ENCODE results near the gene DCAF6.
"Not testable (repeated sequence)": the region's sequence is repeated elsewhere in the genome, so short reads cannot be mapped to it uniquely, and the experiment has no call there.

Gene DCAF6

GRCh38 chr1:167936068-167936929, at the start of gene DCAF6:
Gene DCAF6, plus strand, starts transcription at chr1:167936683. Its CDS starts 229 bp downstream, at chr1:167936912.
- in situ Hi-C loops (cut with HindIII; ENCODE audit: low pct_unique_long_range_greater_than_20kb, low sequenced_read_pairs), result no loop called here
- DNase-seq (ENCODE audit: low read depth in 1 of 2, low spot score in 1 of 2), result peak; percentile 98 to 99
- no peak for TF ChIP-seq JUND (IDR thresholded peaks at IDR 0.05; ENCODE audit: low read depth)

DNA sequence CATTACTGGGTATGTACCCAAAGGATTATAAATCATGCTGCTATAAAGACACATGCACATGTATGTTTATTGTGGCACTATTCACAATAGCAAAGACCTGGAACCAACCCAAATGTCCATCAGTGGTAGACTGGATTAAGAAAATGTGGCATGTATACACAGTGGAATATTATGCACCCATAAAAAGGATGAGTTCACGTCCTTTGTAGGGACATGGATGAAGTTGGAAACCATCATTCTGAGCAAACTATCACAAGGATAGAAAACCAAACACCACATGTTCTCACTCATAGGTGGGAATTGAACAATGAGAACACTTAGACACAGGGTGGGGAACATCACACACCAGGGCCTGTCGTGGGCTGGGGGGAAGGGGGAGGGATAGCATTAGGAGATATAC, 49.3 kb upstream of the DCAF6 start:
- in situ Hi-C loops (cut with HindIII; ENCODE audit: low pct_unique_long_range_greater_than_20kb, low sequenced_read_pairs); DNase-seq (ENCODE audit: low read depth in 1 of 2, low spot score in 1 of 2): not testable (repeated sequence)

- DNase-seq (ENCODE audit: low read depth in 1 of 2, low spot score in 1 of 2), result no peak
- in situ Hi-C loops (cut with HindIII; ENCODE audit: low pct_unique_long_range_greater_than_20kb, low sequenced_read_pairs), result no loop called here
Observed at GRCh38 chr1:167890400-167890799, 46.1 kb upstream of the DCAF6 start.

GRCh38 chr1:167893798-167894197, 42.7 kb upstream of the DCAF6 start:
- DNase-seq (ENCODE audit: low read depth in 1 of 2, low spot score in 1 of 2), result no peak
- TF ChIP-seq JUND (IDR thresholded peaks at IDR 0.05; ENCODE audit: low read depth), result no peak
- in situ Hi-C loops (cut with HindIII; ENCODE audit: low pct_unique_long_range_greater_than_20kb, low sequenced_read_pairs), result no loop called here

More at GRCh38 chr1:167890400-167890799, 46.1 kb upstream of the DCAF6 start:
- TF ChIP-seq JUND (IDR thresholded peaks at IDR 0.05; ENCODE audit: low read depth), result no peak

DNA sequence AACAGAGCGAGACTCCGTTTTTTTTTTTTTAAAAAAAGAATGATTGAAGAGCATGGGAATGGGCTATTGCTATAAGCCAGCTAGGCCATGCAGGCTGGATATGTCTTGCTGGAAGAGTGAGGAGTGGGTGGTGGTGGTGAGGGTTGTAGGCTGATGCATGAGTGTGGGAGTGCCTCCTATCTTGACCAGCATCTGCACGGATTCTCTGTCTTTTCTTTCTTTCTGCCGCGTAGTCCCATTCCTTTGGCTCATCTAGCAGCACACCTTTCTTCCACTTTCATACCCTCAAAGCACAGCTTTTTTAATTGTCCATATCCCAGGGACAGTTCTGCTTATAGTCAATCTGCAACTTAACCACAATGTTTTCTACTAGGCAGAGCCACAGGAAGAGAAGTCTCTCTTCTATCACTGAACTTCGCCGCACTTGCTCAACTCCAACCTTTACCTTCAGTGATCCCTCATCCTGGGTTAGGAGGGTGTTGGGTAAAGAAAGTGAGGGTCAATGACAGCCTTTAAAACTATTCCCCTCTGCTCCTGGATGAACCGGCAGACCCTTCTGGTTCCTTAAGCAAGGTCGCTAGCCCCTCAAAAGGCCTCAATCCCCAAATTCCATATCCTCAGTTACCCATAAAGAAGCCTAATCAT, 37.8 kb upstream of the DCAF6 start:
- in situ Hi-C loops (cut with HindIII; ENCODE audit: low pct_unique_long_range_greater_than_20kb, low sequenced_read_pairs), result no loop called here
- no peak for DNase-seq (ENCODE audit: low read depth in 1 of 2, low spot score in 1 of 2)
- no peak for TF ChIP-seq JUND (IDR thresholded peaks at IDR 0.05; ENCODE audit: low read depth)

DNA sequence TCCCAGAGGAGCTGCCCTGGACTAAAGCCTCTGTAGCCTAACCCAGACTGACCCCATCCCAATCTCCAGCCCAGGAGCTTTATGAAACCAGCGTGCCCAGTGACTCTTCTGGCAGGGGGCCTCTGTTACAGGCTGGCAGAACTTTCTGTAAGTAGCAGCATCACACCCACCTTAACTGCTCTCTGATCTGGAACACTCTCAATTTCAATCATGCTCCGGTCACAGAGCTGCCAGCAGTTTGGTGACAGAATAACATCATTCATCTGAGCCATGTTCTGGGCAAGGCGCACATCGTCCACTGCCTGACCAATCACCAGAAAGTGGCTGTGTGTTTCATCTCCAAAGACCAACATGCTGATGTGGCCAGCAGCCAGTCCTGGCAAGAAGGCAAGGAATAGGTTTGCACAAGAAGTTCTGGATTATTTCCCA, 37.2 kb upstream of the DCAF6 start:
- DNase-seq (ENCODE audit: low read depth in 1 of 2, low spot score in 1 of 2), result no peak
- no peak for TF ChIP-seq JUND (IDR thresholded peaks at IDR 0.05; ENCODE audit: low read depth)
- in situ Hi-C loops (cut with HindIII; ENCODE audit: low pct_unique_long_range_greater_than_20kb, low sequenced_read_pairs), result no loop called here

DNA sequence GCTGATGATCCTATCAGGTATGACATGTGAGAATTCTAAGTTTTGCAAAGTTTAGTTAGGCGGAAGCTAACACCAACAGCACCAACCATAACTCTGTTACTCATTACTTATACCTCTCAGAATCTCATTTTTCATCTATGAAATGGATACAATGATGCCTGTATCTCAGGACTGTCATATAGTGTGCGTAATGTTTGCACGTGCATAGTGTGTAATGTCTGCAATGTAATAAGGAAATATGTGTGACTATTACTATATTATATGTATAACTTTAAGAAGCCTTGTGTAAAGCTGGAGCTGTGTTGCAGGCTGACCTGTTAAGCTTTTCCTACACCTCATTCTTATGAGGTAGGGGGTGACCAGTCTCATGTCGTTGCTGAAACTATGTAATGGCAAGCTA, 35.6 kb upstream of the DCAF6 start:
- DNase-seq (ENCODE audit: low read depth in 1 of 2, low spot score in 1 of 2), result no peak
- no peak for TF ChIP-seq JUND (IDR thresholded peaks at IDR 0.05; ENCODE audit: low read depth)
- in situ Hi-C loops (cut with HindIII; ENCODE audit: low pct_unique_long_range_greater_than_20kb, low sequenced_read_pairs), result no loop called here

GRCh38 chr1:167904652-167905130, 31.8 kb upstream of the DCAF6 start:
- in situ Hi-C loops (cut with HindIII; ENCODE audit: low pct_unique_long_range_greater_than_20kb, low sequenced_read_pairs), result no loop called here
- no peak for TF ChIP-seq JUND (IDR thresholded peaks at IDR 0.05; ENCODE audit: low read depth)
- DNase-seq (ENCODE audit: low read depth in 1 of 2, low spot score in 1 of 2), result no peak

GRCh38 chr1:167905182-167905581, 31.3 kb upstream of the DCAF6 start:
- DNase-seq (ENCODE audit: low read depth in 1 of 2, low spot score in 1 of 2), result no peak
- in situ Hi-C loops (cut with HindIII; ENCODE audit: low pct_unique_long_range_greater_than_20kb, low sequenced_read_pairs), result no loop called here
- no peak for TF ChIP-seq JUND (IDR thresholded peaks at IDR 0.05; ENCODE audit: low read depth)

GRCh38 chr1:167905671-167906070, 30.8 kb upstream of the DCAF6 start:
- in situ Hi-C loops (cut with HindIII; ENCODE audit: low pct_unique_long_range_greater_than_20kb, low sequenced_read_pairs), result no loop called here
- no peak for TF ChIP-seq JUND (IDR thresholded peaks at IDR 0.05; ENCODE audit: low read depth)
- no peak for DNase-seq (ENCODE audit: low read depth in 1 of 2, low spot score in 1 of 2)

DNA sequence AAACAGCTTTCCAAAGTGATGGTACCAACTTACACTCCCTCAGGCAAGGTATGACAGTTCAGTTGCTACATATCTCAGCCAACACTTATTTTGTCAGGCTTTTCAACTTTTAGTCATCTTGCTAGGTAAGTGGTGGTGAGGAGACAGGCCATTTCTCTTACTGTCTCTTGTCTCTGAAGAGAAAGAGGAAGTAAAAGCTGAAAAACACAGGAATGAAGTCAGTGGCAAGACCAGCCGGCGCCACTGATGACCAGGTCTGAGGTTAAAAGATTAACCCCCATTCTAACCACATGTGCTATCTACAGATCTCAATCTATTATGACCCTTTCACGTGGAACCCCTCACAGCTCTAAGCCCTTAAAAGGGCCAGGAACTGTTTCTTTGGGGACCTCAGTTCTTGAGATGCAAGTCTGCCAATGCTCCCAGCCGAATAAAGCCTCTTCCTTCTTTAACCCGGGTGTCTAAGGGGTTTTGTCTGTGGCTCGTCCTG, 26.7 kb upstream of the DCAF6 start:
- in situ Hi-C loops (cut with HindIII; ENCODE audit: low pct_unique_long_range_greater_than_20kb, low sequenced_read_pairs), result no loop called here
- DNase-seq (ENCODE audit: low read depth in 1 of 2, low spot score in 1 of 2), result no peak
- TF ChIP-seq JUND (IDR thresholded peaks at IDR 0.05; ENCODE audit: low read depth), result no peak

GRCh38 chr1:167910530-167910929, 26.0 kb upstream of the DCAF6 start:
- no peak for DNase-seq (ENCODE audit: low read depth in 1 of 2, low spot score in 1 of 2)
- TF ChIP-seq JUND (IDR thresholded peaks at IDR 0.05; ENCODE audit: low read depth), result no peak
- in situ Hi-C loops (cut with HindIII; ENCODE audit: low pct_unique_long_range_greater_than_20kb, low sequenced_read_pairs), result no loop called here

GRCh38 chr1:167911413-167911812, 25.1 kb upstream of the DCAF6 start:
- TF ChIP-seq JUND (IDR thresholded peaks at IDR 0.05; ENCODE audit: low read depth), result no peak
- in situ Hi-C loops (cut with HindIII; ENCODE audit: low pct_unique_long_range_greater_than_20kb, low sequenced_read_pairs), result no loop called here
- peak in 1 of 2 experiments; percentile 48 for DNase-seq (ENCODE audit: low read depth in 1 of 2, low spot score in 1 of 2)

All from T47D (cell line).